ENCODE measurements around the gene ATG9A. TPM values are rescaled to one million over a fixed set of nuclear protein-coding genes. Genes with fewer than 3 reads are reported as not detected.
A peak's percentile ranks its signal among the peaks of the same experiment; 100 is the strongest.

The ATG9A gene
- total and polyA plus RNA-seq, 2 donors (not counting 3 experiments of a cell fraction or from before 2014, with no cell fraction given): 65.5 to 95.0 TPM

- TF ChIP-seq JUN (IDR thresholded peaks at IDR 0.05; ENCODE audit: borderline replicate concordance, insufficient read depth, insufficient read length, low read depth): no peak
- peak; percentile 72 for TF ChIP-seq FOS (IDR thresholded peaks at IDR 0.05; ENCODE audit: borderline replicate concordance, insufficient read depth, low read length)
- Histone ChIP-seq H3K9ac (replicated peaks; ENCODE audit: extremely low read depth, insufficient read depth, low read length) (peak overlapping the region; percentile 60), H3K9me3 (replicated peaks; ENCODE audit: control insufficient read depth, insufficient read depth, low read length) (no peaks in the 10 kb centered on the region), H3K36me3 (ENCODE audit: control insufficient read depth in 2 of 2, extremely low read depth in 1 of 2, insufficient read depth in 2 of 2, low read length in 2 of 2) (peaks cover 0 to 9% of the 10 kb centered on the region in 2 experiments), H3K9me1 (replicated peaks; ENCODE audit: control insufficient read depth, extremely low read depth, insufficient read depth, low read length) (no peaks in the 10 kb centered on the region), H3K79me2 (ENCODE audit: control insufficient read depth, insufficient read depth, low read length) (no peaks in the 10 kb centered on the region), H2AFZ (ENCODE audit: low read depth, low read length) (peak overlapping the region; percentile 79), H3K27me3 (ENCODE audit: control insufficient read depth in 2 of 2, insufficient read depth in 2 of 2, low read length in 2 of 2) (no peaks in the 10 kb centered on the region), H3K4me1 (ENCODE audit: control insufficient read depth, extremely low read depth, insufficient read depth, low read length) (peaks cover 17% of the 10 kb centered on the region), H3K27ac (ENCODE audit: insufficient read depth, low read depth, low read length) (peak overlapping the region; percentile 81), H3K4me3 (replicated peaks in 1 of 3; ENCODE audit: insufficient read depth in 1 of 3, low read depth in 1 of 3, low read length in 3 of 3) (peak overlapping the region in 2 of 3 experiments; percentile 17 to 47), H4K20me1 (replicated peaks; ENCODE audit: control insufficient read depth, extremely low read depth, insufficient read depth, low read length) (no peaks in the 10 kb centered on the region), H3K4me2 (ENCODE audit: insufficient read depth, low read length) (peak overlapping the region; percentile 37)
- intact Hi-C loops (cut with micrococcal nuclease) (loop anchor here (1.0 to 5.0 kb wide), 9 partner anchors 16 to 118 kb away; partner anchors contain the start of genes ABCB6, DNPEP, GLB1L and NHEJ1), dilution Hi-C loops (cut with MboI; ENCODE audit: extremely low pct_ligation_motif_present, low sequenced_read_pairs) (no loop called here)
- FAIRE-seq (no peak), DNase-seq (ENCODE audit: low read depth, low spot score) (no peak)
- ChIA-PET POLR2A (interaction anchor here (0.6 to 1.9 kb wide), 5 partner anchors 24 to 109 kb away, joined by 3 to 6 read pairs (median 3); partner anchors contain the start of genes DNPEP, GLB1L and STK16), CTCF (interaction anchor here (0.6 to 12.6 kb wide), 19 partner anchors 10 to 299 kb away, joined by 3 to 253 read pairs (median 4); partner anchors contain the start of genes ABCB6, ANKZF1, ATG9A and CNPPD1)
- TSS peak; percentile 83 for BruUV-seq (replicated peaks)
These were observed 49.3 kb upstream of the ATG9A start for GRCh38 chr2:219278655-219279150.

- intact Hi-C loops (cut with micrococcal nuclease): loop anchor here (1.0 to 5.0 kb wide), 2 partner anchors 49 to 109 kb away; partner anchors contain the start of genes ANKZF1, ATG9A and DNPEP
- no TSS peak for BruUV-seq (replicated peaks)
- Histone ChIP-seq H3K79me2 (ENCODE audit: control insufficient read depth, insufficient read depth, low read length) (no peaks in the 10 kb centered on the region), H3K9me1 (replicated peaks; ENCODE audit: control insufficient read depth, extremely low read depth, insufficient read depth, low read length) (no peaks in the 10 kb centered on the region), H4K20me1 (replicated peaks; ENCODE audit: control insufficient read depth, extremely low read depth, insufficient read depth, low read length) (no peaks in the 10 kb centered on the region), H3K27ac (ENCODE audit: insufficient read depth, low read depth, low read length) (peak overlapping the region; percentile 81), H3K27me3 (ENCODE audit: control insufficient read depth in 2 of 2, insufficient read depth in 2 of 2, low read length in 2 of 2) (no peaks in the 10 kb centered on the region), H3K9ac (replicated peaks; ENCODE audit: extremely low read depth, insufficient read depth, low read length) (peak overlapping the region; percentile 60), H3K4me3 (replicated peaks in 1 of 3; ENCODE audit: insufficient read depth in 1 of 3, low read depth in 1 of 3, low read length in 3 of 3) (no peak overlapping the region), H3K9me3 (replicated peaks; ENCODE audit: control insufficient read depth, insufficient read depth, low read length) (no peaks in the 10 kb centered on the region), H2AFZ (ENCODE audit: low read depth, low read length) (peak overlapping the region; percentile 79), H3K4me2 (ENCODE audit: insufficient read depth, low read length) (peak overlapping the region; percentile 37), H3K4me1 (ENCODE audit: control insufficient read depth, extremely low read depth, insufficient read depth, low read length) (peaks cover 17% of the 10 kb centered on the region), H3K36me3 (ENCODE audit: control insufficient read depth in 2 of 2, extremely low read depth in 1 of 2, insufficient read depth in 2 of 2, low read length in 2 of 2) (peaks cover 0 to 6% of the 10 kb centered on the region in 2 experiments)
- dilution Hi-C loops (cut with MboI; ENCODE audit: extremely low pct_ligation_motif_present, low sequenced_read_pairs): no loop called here
- FAIRE-seq: peak; percentile 96
- POLR2A ChIA-PET: interaction anchor here (0.6 to 1.1 kb wide), 2 partner anchors 23 to 26 kb away, joined by 3 to 4 read pairs; no protein-coding TSS in a partner anchor
- TF ChIP-seq CTCF (IDR thresholded peaks at IDR 0.05; ENCODE audit: extremely low read depth in 1 of 2, insufficient read depth in 1 of 2, low read depth in 1 of 2, low read length in 2 of 2): peak; percentile 98
- no peak for TF ChIP-seq MYC (IDR thresholded peaks at IDR 0.05; ENCODE audit: low read depth, low read length)
- CTCF ChIA-PET: interaction anchor here (0.6 to 12.6 kb wide), 16 partner anchors 11 to 298 kb away, joined by 3 to 253 read pairs (median 4); partner anchors contain the start of genes ABCB6, ANKZF1, ATG9A and CNPPD1
- DNase-seq (ENCODE audit: low read depth, low spot score): peak; percentile 75
These were observed 48.5 kb upstream of the ATG9A start for GRCh38 chr2:219277703-219278654.

Data from endothelial cell of umbilical vein (primary cell).